ENCODE results near the gene DLX4.

DNA sequence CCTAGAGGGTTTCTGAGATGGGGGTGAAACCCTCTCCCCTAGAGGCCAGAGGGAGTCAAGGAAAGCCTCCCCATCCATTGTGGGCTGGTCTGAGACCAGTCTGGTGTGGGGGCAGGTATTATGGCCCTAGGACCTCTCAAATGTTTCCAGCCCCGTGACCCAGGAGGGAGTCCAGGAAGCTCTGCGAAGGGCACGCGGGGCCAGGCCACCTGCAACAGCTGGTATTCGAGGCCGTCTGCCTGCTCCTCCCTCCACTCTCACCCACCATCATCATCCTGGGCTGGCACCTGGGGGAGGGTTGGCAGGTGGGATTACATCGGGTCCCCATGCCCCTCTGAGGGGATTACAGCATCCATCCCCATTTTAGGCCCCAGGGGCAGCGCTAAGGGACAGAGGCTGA is 38.1 kb upstream of the DLX4 start:
- TF ChIP-seq EZH2 (IDR thresholded peaks at IDR 0.05; ENCODE audit: borderline replicate concordance, insufficient read depth, low read length, poor library complexity, severe bottlenecking) (no peak), SMC3 (conservative IDR thresholded peaks at IDR 0.05; ENCODE audit: poor library complexity) (no peak), POLR2AphosphoS5 (IDR thresholded peaks at IDR 0.05) (no peak), TAF1 (IDR thresholded peaks at IDR 0.05; ENCODE audit: low read depth) (no peak), EP300 (conservative IDR thresholded peaks at IDR 0.05; ENCODE audit: poor library complexity, severe bottlenecking) (no peak)
- TF ChIP-seq, protein P1, sequence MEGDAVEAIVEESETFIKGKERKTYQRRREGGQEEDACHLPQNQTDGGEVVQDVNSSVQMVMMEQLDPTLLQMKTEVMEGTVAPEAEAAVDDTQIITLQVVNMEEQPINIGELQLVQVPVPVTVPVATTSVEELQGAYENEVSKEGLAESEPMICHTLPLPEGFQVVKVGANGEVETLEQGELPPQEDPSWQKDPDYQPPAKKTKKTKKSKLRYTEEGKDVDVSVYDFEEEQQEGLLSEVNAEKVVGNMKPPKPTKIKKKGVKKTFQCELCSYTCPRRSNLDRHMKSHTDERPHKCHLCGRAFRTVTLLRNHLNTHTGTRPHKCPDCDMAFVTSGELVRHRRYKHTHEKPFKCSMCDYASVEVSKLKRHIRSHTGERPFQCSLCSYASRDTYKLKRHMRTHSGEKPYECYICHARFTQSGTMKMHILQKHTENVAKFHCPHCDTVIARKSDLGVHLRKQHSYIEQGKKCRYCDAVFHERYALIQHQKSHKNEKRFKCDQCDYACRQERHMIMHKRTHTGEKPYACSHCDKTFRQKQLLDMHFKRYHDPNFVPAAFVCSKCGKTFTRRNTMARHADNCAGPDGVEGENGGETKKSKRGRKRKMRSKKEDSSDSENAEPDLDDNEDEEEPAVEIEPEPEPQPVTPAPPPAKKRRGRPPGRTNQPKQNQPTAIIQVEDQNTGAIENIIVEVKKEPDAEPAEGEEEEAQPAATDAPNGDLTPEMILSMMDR (IDR thresholded peaks at IDR 0.05; ENCODE audit: poor library complexity, severe bottlenecking): no peak
